K562 (cell line): Measurements from ENCODE around the gene ST7. TPM values are rescaled to one million over a fixed set of nuclear protein-coding genes. Genes with fewer than 3 reads are reported as not detected.
A peak's percentile ranks its signal among the peaks of the same experiment; 100 is the strongest.

ENCODE experiments used
- ATAC-seq: fragments of 200-7000 bp; cut with Tn5 transposase; 3 replicates; pipeline ENCODE4 v1.9.1; 2020; ENCODE audit warnings: moderate library complexity
- BruUV-seq: library from RNA; stranded (reverse); fragments of 400-500 nt; replicated peaks from 2 replicates; lab custom pipeline; 2021; lab: Mats Ljungman, UMichigan
- CTCF ChIA-PET: fragments of 300-600 bp; formaldehyde crosslinking; extraction: SDS; loops from one replicate; lab custom pipeline; 2021; ENCODE audit warnings: low intra/inter-chr PET ratio; lab: Yijun Ruan, JAX
- POLR2A ChIA-PET: fragments of 300-600, 350-650 bp; sonication (Branson Sonifier 250); formaldehyde crosslinking; extraction: SDS; loops from one replicate; lab custom pipeline; 2021; ENCODE audit warnings: antibody characterized with exemption, inconsistent platforms; lab: Yijun Ruan, JAX
- DNase-seq, 4 experiments: peaks; one replicate each; pipeline versions ENCODE4 v3.0.0 to v3.0.0-alpha.2; 2011 to 2018; ENCODE audit warnings: low spot score in 3 of 4, mixed read lengths in 3 of 4; ENCODE audit errors: extremely low read depth in 1 of 4
- FAIRE-seq: peaks from 2 replicates; lab custom pipeline; 2011; peaks lifted over from hg19 to GRCh38; lab: Jason Lieb, UNC
- H2AFZ ChIP-seq: 2 replicates; pipeline ENCODE4 v1.6.0; 2011; ENCODE audit warnings: low read depth, low read length, control low read depth, inconsistent platforms
- H3K27ac ChIP-seq: fragments of 200-600 bp; 3 replicates; pipeline ENCODE4 v1.8.0; 2011; ENCODE audit warnings: low read depth, mild to moderate bottlenecking, control low read depth, inconsistent platforms, low read length, moderate library complexity, mixed read lengths; ENCODE audit errors: extremely low read depth
- H3K27me3 ChIP-seq, 2 experiments: fragments of 300-600 bp in 1 of 2; 2 replicates in 1 of 2; 3 replicates in 1 of 2; pipeline versions ENCODE4 v1.6.0 to v1.8.0; 2011; ENCODE audit warnings: inconsistent platforms in 2 of 2, low read length in 2 of 2, mild to moderate bottlenecking in 1 of 2, mixed read lengths in 1 of 2, moderate library complexity in 1 of 2; ENCODE audit not compliant: control insufficient read depth in 2 of 2, insufficient read depth in 2 of 2
- H3K36me3 ChIP-seq: fragments of 300-600 bp; 3 replicates; pipeline ENCODE4 v1.8.0; 2011; ENCODE audit warnings: mild to moderate bottlenecking, low read length, inconsistent platforms; ENCODE audit not compliant: control insufficient read depth, insufficient read depth
- H3K4me1 ChIP-seq, 2 experiments: fragments of 200-600 bp in 1 of 2; replicated peaks in 1 of 2; 2 replicates in 1 of 2; 3 replicates in 1 of 2; pipeline versions ENCODE4 v1.5.1 to v1.8.0; 2011; ENCODE audit warnings: inconsistent platforms in 2 of 2, low read length in 2 of 2, mild to moderate bottlenecking in 1 of 2, mixed read lengths in 1 of 2, moderate library complexity in 1 of 2; ENCODE audit not compliant: control insufficient read depth in 2 of 2, insufficient read depth in 2 of 2
- H3K4me2 ChIP-seq: 2 replicates; pipeline ENCODE4 v1.6.1; 2011; ENCODE audit warnings: low read length, control low read depth, inconsistent platforms, mixed read lengths; ENCODE audit not compliant: insufficient read depth
- H3K4me3 ChIP-seq: fragments of 200-600 bp; sonication (generic), shearing (Covaris generic); 2 replicates; pipeline ENCODE4 v1.5.1; 2016; ENCODE audit warnings: control low read depth, inconsistent platforms
- H3K79me2 ChIP-seq: fragments of 200-600 bp; 3 replicates; pipeline ENCODE4 v1.8.0; 2011; ENCODE audit warnings: low read length, inconsistent platforms; ENCODE audit not compliant: control insufficient read depth, insufficient read depth
- H3K9ac ChIP-seq, 2 experiments: 2 replicates each; pipeline versions ENCODE4 v1.6.0 to v1.6.1; 2011; ENCODE audit warnings: low read depth in 2 of 2, low read length in 2 of 2, control low read depth in 1 of 2, inconsistent platforms in 1 of 2, mild to moderate bottlenecking in 1 of 2, mixed read lengths in 1 of 2; ENCODE audit not compliant: insufficient read depth in 1 of 2
- H3K9me1 ChIP-seq: one replicate; pipeline ENCODE4 v1.6.0; 2011; ENCODE audit warnings: inconsistent platforms, mild to moderate bottlenecking, low read length, moderate library complexity; ENCODE audit not compliant: control insufficient read depth, insufficient read depth
- H3K9me3 ChIP-seq: replicated peaks from 2 replicates; pipeline ENCODE4 v1.5.1; 2011; ENCODE audit warnings: low read depth, low read length, inconsistent platforms; ENCODE audit not compliant: control insufficient read depth, insufficient read depth
- H4K20me1 ChIP-seq: replicated peaks from 2 replicates; pipeline ENCODE4 v1.6.1; 2011; ENCODE audit warnings: low read length, inconsistent platforms, mixed read lengths; ENCODE audit not compliant: control insufficient read depth, insufficient read depth
- JUND ChIP-seq, 2 experiments: IDR thresholded peaks; 2 replicates in 1 of 2; 3 replicates in 1 of 2; pipeline ENCODE4 v1.6.1; 2011; ENCODE audit warnings: borderline replicate concordance in 2 of 2, low read depth in 2 of 2, low read length in 2 of 2, improper control_type of control experiment in 1 of 2, missing biosample characterization in 1 of 2, missing genetic modification characterization in 1 of 2, missing genetic modification reagents in 1 of 2
- MYNN ChIP-seq, 2 experiments: sonication (generic); formaldehyde crosslinking in 1 of 2; IDR thresholded peaks; 2 replicates each; pipeline versions ENCODE4 v1.5.0 to v1.6.1; 2016 to 2020; ENCODE audit warnings: antibody characterized with exemption in 1 of 2, missing genetic modification reagents in 1 of 2
- PTRF ChIP-seq: fragments of 450-650 bp; IDR thresholded peaks from 2 replicates; pipeline ENCODE4 v1.6.1; 2016; ENCODE audit warnings: mild to moderate bottlenecking, missing genetic modification characterization, missing compliant biosample characterization
- WGBS: fragments of 100-300 bp; shearing (Covaris generic); methylation state at CpG from one replicate; pipeline ENCODE4 v1.1.6; 2016; ENCODE audit warnings: low coverage, mixed read lengths; ENCODE audit not compliant: insufficient coverage; ENCODE audit errors: missing lambda C conversion rate; 5-methylcytosine and 5-hydroxymethylcytosine counted together
- in situ Hi-C: fragments of 300-500 bp; cut with MboI; formaldehyde crosslinking; loops from 4 replicates; pipeline ENCODE4 v1.15.0; 2018; ENCODE audit warnings: inconsistent platforms, mixed read lengths
- intact Hi-C: fragments of 100-400 bp; cut with micrococcal nuclease; formaldehyde crosslinking; loops from 2 replicates; pipeline ENCODE4 v1.14.2; 2022
- polyA plus RNA-seq, 8 experiments: library from polyadenylated mRNA; depleted of rRNA in 4 of 8; stranded (reverse) in 5 of 8; unstranded in 3 of 8; fragments of >200 nt; fragmentation: Nextera tagmentation in 2 of 8; fragmentation: Illumina TruSeq in 1 of 8; extraction: Ambion mirVana in 2 of 8; extraction: Trizol in 1 of 8; gene quantifications; 2 replicates each; pipeline versions ENCODE4 v1.2.1 to v1.2.3, GENCODE V29; 2011 to 2014; ENCODE audit warnings: inconsistent platforms in 1 of 8, missing spikeins in 1 of 8
- total RNA-seq, 7 experiments: library from RNA; depleted of rRNA in 6 of 7; stranded (reverse); fragments of >200 nt in 6 of 7; fragmentation: Illumina TruSeq in 2 of 7; extraction: Trizol in 2 of 7; gene quantifications; 2 replicates each; pipeline versions ENCODE4 v1.2.1 to v1.2.3, GENCODE V29; 2011 to 2021; ENCODE audit warnings: low replicate concordance in 1 of 7
- TF ChIP-seq, protein P1 (sequence below), 2 experiments: fragments of 450-650 bp; formaldehyde crosslinking in 1 of 2; IDR thresholded peaks; 2 replicates each; pipeline versions ENCODE4 v1.4.0 to v1.6.1; 2014 to 2020; ENCODE audit warnings: mild to moderate bottlenecking in 2 of 2, borderline replicate concordance in 1 of 2, low read depth in 1 of 2

Gene ST7
- total and polyA plus RNA-seq, 9 of the 15 experiments (the other 6 are each of a cell fraction or from before 2014, with no cell fraction given): 23.9 to 56.3 (median 36.9) TPM

GRCh38 chr7:117051808-117052207 is 98.5 kb downstream of the ST7 start:
- peak; percentile 62; the same call in 1 of the 2 replicates for TF ChIP-seq MYNN (IDR thresholded peaks at IDR 0.05)
- TF ChIP-seq MYNN (CRISPR knock-in tag; IDR thresholded peaks at IDR 0.05): no peak
- TF ChIP-seq PTRF (tag): no peak
- no peak for TF ChIP-seq JUND (IDR thresholded peaks at IDR 0.05; ENCODE audit: borderline replicate concordance, low read depth, low read length)
- no peak for TF ChIP-seq JUND (tag; IDR thresholded peaks at IDR 0.05; ENCODE audit: borderline replicate concordance, low read depth, low read length)
- TF ChIP-seq, protein P1, sequence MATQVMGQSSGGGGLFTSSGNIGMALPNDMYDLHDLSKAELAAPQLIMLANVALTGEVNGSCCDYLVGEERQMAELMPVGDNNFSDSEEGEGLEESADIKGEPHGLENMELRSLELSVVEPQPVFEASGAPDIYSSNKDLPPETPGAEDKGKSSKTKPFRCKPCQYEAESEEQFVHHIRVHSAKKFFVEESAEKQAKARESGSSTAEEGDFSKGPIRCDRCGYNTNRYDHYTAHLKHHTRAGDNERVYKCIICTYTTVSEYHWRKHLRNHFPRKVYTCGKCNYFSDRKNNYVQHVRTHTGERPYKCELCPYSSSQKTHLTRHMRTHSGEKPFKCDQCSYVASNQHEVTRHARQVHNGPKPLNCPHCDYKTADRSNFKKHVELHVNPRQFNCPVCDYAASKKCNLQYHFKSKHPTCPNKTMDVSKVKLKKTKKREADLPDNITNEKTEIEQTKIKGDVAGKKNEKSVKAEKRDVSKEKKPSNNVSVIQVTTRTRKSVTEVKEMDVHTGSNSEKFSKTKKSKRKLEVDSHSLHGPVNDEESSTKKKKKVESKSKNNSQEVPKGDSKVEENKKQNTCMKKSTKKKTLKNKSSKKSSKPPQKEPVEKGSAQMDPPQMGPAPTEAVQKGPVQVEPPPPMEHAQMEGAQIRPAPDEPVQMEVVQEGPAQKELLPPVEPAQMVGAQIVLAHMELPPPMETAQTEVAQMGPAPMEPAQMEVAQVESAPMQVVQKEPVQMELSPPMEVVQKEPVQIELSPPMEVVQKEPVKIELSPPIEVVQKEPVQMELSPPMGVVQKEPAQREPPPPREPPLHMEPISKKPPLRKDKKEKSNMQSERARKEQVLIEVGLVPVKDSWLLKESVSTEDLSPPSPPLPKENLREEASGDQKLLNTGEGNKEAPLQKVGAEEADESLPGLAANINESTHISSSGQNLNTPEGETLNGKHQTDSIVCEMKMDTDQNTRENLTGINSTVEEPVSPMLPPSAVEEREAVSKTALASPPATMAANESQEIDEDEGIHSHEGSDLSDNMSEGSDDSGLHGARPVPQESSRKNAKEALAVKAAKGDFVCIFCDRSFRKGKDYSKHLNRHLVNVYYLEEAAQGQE (IDR thresholded peaks at IDR 0.05; ENCODE audit: borderline replicate concordance): no peak
- TF ChIP-seq, protein P1 (CRISPR knock-in tag; IDR thresholded peaks at IDR 0.05; ENCODE audit: low read depth): no peak
- TF ChIP-seq, all 486 proteins: peak for 1
- no peak overlapping the region for H3K4me2 ChIP-seq
- H3K9me1 ChIP-seq: peaks cover 3% of the 10 kb centered on the region
- 4% methylated on average over 1 of the region's 1 CpG for WGBS
- intact Hi-C loops (no loop called here), in situ Hi-C loops (no loop called here)
- H3K27ac ChIP-seq: no peak overlapping the region
- FAIRE-seq (no peak), ATAC-seq (no peak), DNase-seq (no peak)
- H4K20me1 ChIP-seq: no peaks in the 10 kb centered on the region; the same call in 1 of the 2 replicates
- peaks cover 11 to 22% of the 10 kb centered on the region in 2 experiments; a peak in 4 of 5 replicates for H3K4me1 ChIP-seq
- H3K79me2 ChIP-seq: peaks cover 69% of the 10 kb centered on the region
- ChIA-PET POLR2A (interaction anchor here (0.6 to 1.0 kb wide), 2 partner anchors 36 to 40 kb away, joined by 3 to 4 read pairs; no protein-coding TSS in a partner anchor), CTCF (no interaction called here)
- no peak overlapping the region for H2AFZ ChIP-seq
- H3K27me3 ChIP-seq: no peaks in the 10 kb centered on the region
- no peaks in the 10 kb centered on the region for H3K9me3 ChIP-seq
- H3K4me3 ChIP-seq: no peak overlapping the region
- no TSS peak for BruUV-seq
- H3K36me3 ChIP-seq: peaks cover 8% of the 10 kb centered on the region; the same call in 1 of the 3 replicates
- H3K9ac ChIP-seq: no peak overlapping the region
